ENCODE results near the gene IFI27L1. TPM values are rescaled to one million over a fixed set of nuclear protein-coding genes. Genes with fewer than 3 reads are reported as not detected.
A peak's percentile ranks its signal among the peaks of the same experiment; 100 is the strongest.

Gene IFI27L1
- total RNA-seq, 3 donors from 2014 or later (not counting 1 experiment from before 2014, with no cell fraction given), result 10.1 to 15.1 (median 12.1) TPM

GRCh38 chr14:94124582-94125377 lies 43.7 kb downstream of the IFI27L1 start:
- intact Hi-C loops (cut with micrococcal nuclease), result no loop called here
- Histone ChIP-seq H3K36me3 (ENCODE audit: control insufficient read depth, insufficient read depth, low read length) (no peaks in the 10 kb centered on the region), H3K9me3 (ENCODE audit: control insufficient read depth, insufficient read depth, low read length) (peaks cover 6% of the 10 kb centered on the region), H3K4me3 (ENCODE audit: low read length) (no peak overlapping the region), H3K4me1 (ENCODE audit: control insufficient read depth, insufficient read depth, low read length) (peaks cover 10% of the 10 kb centered on the region), H3K27me3 (ENCODE audit: control insufficient read depth, insufficient read depth, low read length) (no peaks in the 10 kb centered on the region), H3K27ac (ENCODE audit: low read length) (no peak overlapping the region)
- no peak for ATAC-seq
- 90% methylated on average over 7 of the region's 9 CpGs for WGBS (ENCODE audit: insufficient coverage)
- H3K4me1 Mint-ChIP-seq, result peaks cover 13 to 15% of the 10 kb centered on the region in 2 donors
- no peaks in the 10 kb centered on the region for H3K9me3 Mint-ChIP-seq
- H3K27ac Mint-ChIP-seq, result no peak overlapping the region
- no peaks in the 10 kb centered on the region for H3K36me3 Mint-ChIP-seq
- TF ChIP-seq CTCF (IDR thresholded peaks at IDR 0.05), result no peak
- H3K4me3 Mint-ChIP-seq, result no peak overlapping the region
- no peak for DNase-seq
- peaks cover 6 to 17% of the 10 kb centered on the region in 2 donors for H3K27me3 Mint-ChIP-seq (ENCODE audit: low read depth in 2 of 2)

- H3K27ac Mint-ChIP-seq, result peak overlapping the region in 1 of 2 donors; percentile 44
- DNase-seq (no peak), ATAC-seq (no peak)
- intact Hi-C loops (cut with micrococcal nuclease), result no loop called here
- no peak overlapping the region for H3K4me3 Mint-ChIP-seq
- Histone ChIP-seq H3K27ac (ENCODE audit: low read length) (no peak overlapping the region), H3K4me1 (ENCODE audit: control insufficient read depth, insufficient read depth, low read length) (peaks cover 14% of the 10 kb centered on the region), H3K9me3 (ENCODE audit: control insufficient read depth, insufficient read depth, low read length) (no peaks in the 10 kb centered on the region), H3K36me3 (ENCODE audit: control insufficient read depth, insufficient read depth, low read length) (no peaks in the 10 kb centered on the region), H3K4me3 (ENCODE audit: low read length) (no peak overlapping the region), H3K27me3 (ENCODE audit: control insufficient read depth, insufficient read depth, low read length) (no peaks in the 10 kb centered on the region)
- 90% methylated on average over 6 of the region's 6 CpGs for WGBS (ENCODE audit: insufficient coverage)
- H3K36me3 Mint-ChIP-seq, result no peaks in the 10 kb centered on the region
- no peak for TF ChIP-seq CTCF (IDR thresholded peaks at IDR 0.05)
- H3K4me1 Mint-ChIP-seq, result peaks cover 21 to 22% of the 10 kb centered on the region in 2 donors
- H3K27me3 Mint-ChIP-seq (ENCODE audit: low read depth in 2 of 2), result peaks cover 4 to 15% of the 10 kb centered on the region in 2 donors
- H3K9me3 Mint-ChIP-seq, result no peaks in the 10 kb centered on the region
These were observed 44.7 kb downstream of the IFI27L1 start for GRCh38 chr14:94125659-94126418.

GRCh38 chr14:94126419-94126677 lies 45.2 kb downstream of the IFI27L1 start:
- Histone ChIP-seq H3K27me3 (ENCODE audit: control insufficient read depth, insufficient read depth, low read length) (no peaks in the 10 kb centered on the region), H3K9me3 (ENCODE audit: control insufficient read depth, insufficient read depth, low read length) (no peaks in the 10 kb centered on the region), H3K4me3 (ENCODE audit: low read length) (no peak overlapping the region), H3K4me1 (ENCODE audit: control insufficient read depth, insufficient read depth, low read length) (peaks cover 14% of the 10 kb centered on the region), H3K27ac (ENCODE audit: low read length) (no peak overlapping the region), H3K36me3 (ENCODE audit: control insufficient read depth, insufficient read depth, low read length) (no peaks in the 10 kb centered on the region)
- Mint-ChIP-seq H3K4me1 (peaks cover 21 to 22% of the 10 kb centered on the region in 2 donors), H3K36me3 (no peaks in the 10 kb centered on the region), H3K9me3 (no peaks in the 10 kb centered on the region), H3K4me3 (no peak overlapping the region), H3K27ac (peak overlapping the region in 1 of 2 donors; percentile 44), H3K27me3 (ENCODE audit: low read depth in 2 of 2) (peaks cover 3 to 10% of the 10 kb centered on the region in 2 donors)
- ATAC-seq (no peak), DNase-seq (no peak)
- intact Hi-C loops (cut with micrococcal nuclease), result no loop called here
- 96% methylated on average over 1 of the region's 1 CpG for WGBS (ENCODE audit: insufficient coverage)
- TF ChIP-seq CTCF (IDR thresholded peaks at IDR 0.05), result no peak

All from natural killer cell (primary cell).